ENCODE measurements around the gene NOVA2.

NOVA2 gene

GRCh38 chr19:45973553-45974338, at the start of gene NOVA2:
NOVA2 (minus strand) TSS chr19:45973865; CDS start chr19:45973351, 514 bp downstream.
- peak; percentile 23 for DNase-seq

GRCh38 chr19:46023311-46023779, 49.7 kb upstream of the NOVA2 start:
- no peak for DNase-seq

- DNase-seq, result no peak
These were observed 49.0 kb upstream of the NOVA2 start, which contains the start of gene PGLYRP1 for GRCh38 chr19:46022431-46023310. PGLYRP1 (minus strand) TSS chr19:46023053; CDS start chr19:46023021, 32 bp downstream.

GRCh38 chr19:46022061-46022430, 48.4 kb upstream of the NOVA2 start:
- no peak for DNase-seq

- DNase-seq, result no peak
These were observed 47.9 kb upstream of the NOVA2 start for GRCh38 chr19:46021531-46022041.

- no peak for DNase-seq
These were observed 47.1 kb upstream of the NOVA2 start for GRCh38 chr19:46020819-46021125.

- no peak for DNase-seq
These were observed 45.6 kb upstream of the NOVA2 start for GRCh38 chr19:46019270-46019669.

- no peak for DNase-seq
These were observed 45.1 kb upstream of the NOVA2 start for GRCh38 chr19:46018729-46019251.

GRCh38 chr19:46017874-46018675, 44.4 kb upstream of the NOVA2 start:
- no peak for DNase-seq

GRCh38 chr19:46017095-46017429, 43.4 kb upstream of the NOVA2 start:
- no peak for DNase-seq

GRCh38 chr19:46016426-46017094, 42.9 kb upstream of the NOVA2 start:
- peak; percentile 88 for DNase-seq

GRCh38 chr19:46015687-46016425, 42.2 kb upstream of the NOVA2 start:
- peak; percentile 56 for DNase-seq

- DNase-seq, result peak; percentile 79
These were observed 41.4 kb upstream of the NOVA2 start for GRCh38 chr19:46014941-46015686.

- DNase-seq, result no peak
These were observed 40.9 kb upstream of the NOVA2 start for GRCh38 chr19:46014534-46014933.

- peak; percentile 73 for DNase-seq
These were observed 36.2 kb upstream of the NOVA2 start for GRCh38 chr19:46009530-46010510.

- DNase-seq, result no peak
These were observed 32.7 kb upstream of the NOVA2 start for GRCh38 chr19:46006411-46006810.

- DNase-seq, result no peak
These were observed 29.1 kb upstream of the NOVA2 start for GRCh38 chr19:46002678-46003275.

- DNase-seq, result peak; percentile 89
These were observed 27.0 kb upstream of the NOVA2 start for GRCh38 chr19:46000491-46001246.
